Pancreas (tissue), 10 donors: ENCODE data around the gene GPATCH2L. TPM values are rescaled to one million over a fixed set of nuclear protein-coding genes. Genes with fewer than 3 reads are reported as not detected.

Source experiments
- ATAC-seq, 4 donors: fragments of 200-7000 bp; cut with Tn5 transposase; one replicate each; pipeline versions ENCODE4 v1.8.0 to v1.9.1; 2020; ENCODE audit warnings: mild to moderate bottlenecking in 4 of 4, moderate library complexity in 4 of 4
- DNase-seq, 6 donors: peaks; one replicate each; pipeline ENCODE4 v3.0.0-alpha.2; 2020
- FAIRE-seq: peaks from 2 replicates; lab custom pipeline; 2012; peaks lifted over from hg19 to GRCh38; lab: Jason Lieb, UNC
- H3K27ac ChIP-seq, 4 donors: fragments of 200-600 bp; sonication (generic); 1 replicate in 3 of 4; 2 replicates in 1 of 4; pipeline versions ENCODE4 v1.5.0 to v1.8.0; 2020
- H3K27me3 ChIP-seq, 4 donors: fragments of 200-600 bp; one replicate each; pipeline ENCODE4 v1.8.0; 2021
- H3K36me3 ChIP-seq, 3 donors: fragments of 200-600 bp; sonication (generic) in 1 of 3; one replicate each; pipeline versions ENCODE4 v1.5.0 to v1.8.0; 2020 to 2021
- H3K4me1 ChIP-seq, 3 donors: fragments of 200-600 bp; one replicate each; pipeline ENCODE4 v1.8.0; 2021
- H3K4me3 ChIP-seq, 4 donors: fragments of 200-600 bp; sonication (generic) in 2 of 4; one replicate each; pipeline versions ENCODE4 v1.5.0 to v1.8.0; 2020 to 2021
- H3K9me3 ChIP-seq, 4 donors: fragments of 200-600 bp; one replicate each; pipeline ENCODE4 v1.8.0; 2021
- CTCF ChIP-seq, 4 donors: fragments of 200-600 bp; sonication (generic) in 3 of 4; IDR thresholded peaks; one replicate each; pipeline versions ENCODE4 v1.5.0 to v1.8.0; 2021; ENCODE audit warnings: antibody characterized with exemption in 4 of 4
- WGBS, 2 donors: extraction: QIAGEN DNeasy Blood & Tissue Kit; methylation state at CpG; one replicate each; pipeline ENCODE4 v1.1.7; 2013; 5-methylcytosine and 5-hydroxymethylcytosine counted together
- intact Hi-C, 3 donors: fragments of 100-400 bp; cut with DNase I; formaldehyde crosslinking; loops; one replicate each; pipeline versions ENCODE4 v1.11.1 to v1.14.2; 2022
- polyA plus RNA-seq, 2 donors: library from polyadenylated mRNA; stranded (reverse); fragments of 200-250 nt; gene quantifications; one replicate each; pipeline ENCODE4 v1.2.3, GENCODE V29; 2013
- total RNA-seq, 6 donors: library from RNA; stranded (reverse); fragmentation: NEBNext Ultra II Directional in 4 of 6; extraction: Animal tissue kit (Norgen Biotek cat#: 25700) in 4 of 6; gene quantifications; one replicate each; pipeline versions ENCODE4 v1.2.1 to v1.2.4, GENCODE V29; 2021 to 2023
- donor health status: healthy with polysubstance abuse.
- donor health status: DM: no; HTN: no; CAD: no; lungs with moderate emphysema.
- donor health status: DM: no; HTN: no; CAD: no.
- donor health status: control.
- donor health status: control.
- donor health status: Bipolar disorder and iron deficiency.
- donor health status: DM: yes; HTN: yes; CAD: no.
- donor health status: DM: no; HTN: no; CAD: no.
- donor health status: DM: no; HTN: no; CAD: no.
- donor health status: DM: yes; HTN: yes; CAD: no.

GPATCH2L gene
- total and polyA plus RNA-seq, 8 donors = 3.0 to 29.7 (median 16.7) TPM

- H3K9me3 ChIP-seq = no peaks in the 10 kb centered on the region
- FAIRE-seq = no peak
- 85 to 88% methylated on average over 3 of the region's 3 CpGs for WGBS, 2 donors
Observed at GRCh38 chr14:76212242-76212641, 60.5 kb downstream of the GPATCH2L start.

GRCh38 chr14:76217179-76217578 lies 65.5 kb downstream of the GPATCH2L start:
- intact Hi-C loops = no loop called here
- ATAC-seq (no peak), FAIRE-seq (no peak), DNase-seq (no peak)
- TF ChIP-seq CTCF (IDR thresholded peaks at IDR 0.05) = no peak
- no peak overlapping the region for H3K27ac ChIP-seq
- H3K36me3 ChIP-seq = no peaks in the 10 kb centered on the region
- WGBS, 2 donors = 93 to 96% methylated on average over 3 of the region's 3 CpGs
- H3K9me3 ChIP-seq = no peaks in the 10 kb centered on the region
- H3K27me3 ChIP-seq = no peaks in the 10 kb centered on the region
- no peaks in the 10 kb centered on the region for H3K4me1 ChIP-seq
- no peak overlapping the region for H3K4me3 ChIP-seq

More at GRCh38 chr14:76212242-76212641, 60.5 kb downstream of the GPATCH2L start:
- H3K4me3 ChIP-seq = no peak overlapping the region
- H3K4me1 ChIP-seq = no peaks in the 10 kb centered on the region
- intact Hi-C loops = no loop called here
- H3K27ac ChIP-seq = no peak overlapping the region
- no peaks in the 10 kb centered on the region for H3K36me3 ChIP-seq
- TF ChIP-seq CTCF (IDR thresholded peaks at IDR 0.05) = no peak
- H3K27me3 ChIP-seq = no peaks in the 10 kb centered on the region
- DNase-seq (no peak), ATAC-seq (no peak)

- H3K4me3 ChIP-seq = no peak overlapping the region
- FAIRE-seq (peak; percentile 67), ATAC-seq (no peak), DNase-seq (no peak)
- H3K36me3 ChIP-seq = no peaks in the 10 kb centered on the region
- no peak overlapping the region for H3K27ac ChIP-seq
- no peaks in the 10 kb centered on the region for H3K9me3 ChIP-seq
- no peaks in the 10 kb centered on the region for H3K27me3 ChIP-seq
- 80 to 82% methylated on average over 2 of the region's 2 CpGs for WGBS, 2 donors
- intact Hi-C loops = no loop called here
- no peaks in the 10 kb centered on the region for H3K4me1 ChIP-seq
- TF ChIP-seq CTCF (IDR thresholded peaks at IDR 0.05) = no peak
Observed at GRCh38 chr14:76218662-76219061, 66.9 kb downstream of the GPATCH2L start.

- Histone ChIP-seq H3K9me3 (no peaks in the 10 kb centered on the region), H3K27ac (no peak overlapping the region), H3K4me3 (no peak overlapping the region), H3K4me1 (no peaks in the 10 kb centered on the region), H3K27me3 (no peaks in the 10 kb centered on the region), H3K36me3 (no peaks in the 10 kb centered on the region)
- intact Hi-C loops = no loop called here
- 32 to 44% methylated on average over 3 of the region's 3 CpGs for WGBS, 2 donors
- FAIRE-seq = no peak
- DNase-seq = no peak
- ATAC-seq = no peak
- no peak for TF ChIP-seq CTCF (IDR thresholded peaks at IDR 0.05)
Observed at GRCh38 chr14:76219873-76220272, 68.2 kb downstream of the GPATCH2L start.

GRCh38 chr14:76227450-76228050 lies 75.8 kb downstream of the GPATCH2L start:
- intact Hi-C loops = no loop called here
- no peaks in the 10 kb centered on the region for H3K4me1 ChIP-seq
- TF ChIP-seq CTCF (IDR thresholded peaks at IDR 0.05) = no peak
- ATAC-seq (no peak), DNase-seq (no peak), FAIRE-seq (no peak)
- no peaks in the 10 kb centered on the region for H3K27me3 ChIP-seq
- H3K36me3 ChIP-seq = no peaks in the 10 kb centered on the region
- 63 to 75% methylated on average over 10 of the region's 10 CpGs for WGBS, 2 donors
- no peak overlapping the region for H3K27ac ChIP-seq
- H3K9me3 ChIP-seq = no peaks in the 10 kb centered on the region
- H3K4me3 ChIP-seq = no peak overlapping the region
